ENCODE measurements around the gene BOD1. TPM values are rescaled to one million over a fixed set of nuclear protein-coding genes. Genes with fewer than 3 reads are reported as not detected.

Gene BOD1
- total RNA-seq, 1 donor from 2014 or later = 46.5 TPM

GRCh38 chr5:173623789-173624188 lies 7.3 kb upstream of the BOD1 start:
- DNase-seq (ENCODE audit: low spot score) (no peak), ATAC-seq (no peak)
- intact Hi-C loops (cut with DNase I) = no loop called here

- DNase-seq (ENCODE audit: low spot score) = no peak
- intact Hi-C loops (cut with DNase I) = no loop called here
- no peak for ATAC-seq
Observed at GRCh38 chr5:173623296-173623771, 6.9 kb upstream of the BOD1 start.

- ATAC-seq (no peak), DNase-seq (ENCODE audit: low spot score) (no peak)
- intact Hi-C loops (cut with DNase I) = no loop called here
Observed at GRCh38 chr5:173622183-173623047, 6.0 kb upstream of the BOD1 start.

GRCh38 chr5:173620784-173621183 lies 4.3 kb upstream of the BOD1 start:
- DNase-seq (ENCODE audit: low spot score) = no peak
- intact Hi-C loops (cut with DNase I) = no loop called here

GRCh38 chr5:173618927-173619519 lies 2.6 kb upstream of the BOD1 start:
- intact Hi-C loops (cut with DNase I) = loop anchor here (2.0 kb wide), 1 partner anchor 356 kb away; no protein-coding TSS in a partner anchor
- no peak for DNase-seq (ENCODE audit: low spot score)
- ATAC-seq = no peak

More at GRCh38 chr5:173620784-173621183, 4.3 kb upstream of the BOD1 start:
- ATAC-seq = no peak

- peak; percentile 62 for ATAC-seq
- intact Hi-C loops (cut with DNase I) = no loop called here
- DNase-seq (ENCODE audit: low spot score) = peak; percentile 69
Observed at GRCh38 chr5:173615884-173616576, 420 bp downstream of the BOD1 start.

- ATAC-seq (no peak), DNase-seq (ENCODE audit: low spot score) (no peak)
- intact Hi-C loops (cut with DNase I) = no loop called here
Observed at GRCh38 chr5:173614591-173614990, 1.9 kb downstream of the BOD1 start.

GRCh38 chr5:173613433-173614159 lies 2.9 kb downstream of the BOD1 start:
- no peak for DNase-seq (ENCODE audit: low spot score)
- no peak for ATAC-seq
- intact Hi-C loops (cut with DNase I) = no loop called here

- ATAC-seq = no peak
- no peak for DNase-seq (ENCODE audit: low spot score)
- intact Hi-C loops (cut with DNase I) = no loop called here
Observed at GRCh38 chr5:173612948-173613347, 3.5 kb downstream of the BOD1 start.

GRCh38 chr5:173611706-173612105 lies 4.7 kb downstream of the BOD1 start:
- DNase-seq (ENCODE audit: low spot score) (no peak), ATAC-seq (no peak)
- intact Hi-C loops (cut with DNase I) = no loop called here

- intact Hi-C loops (cut with DNase I) = no loop called here
- no peak for ATAC-seq
Observed at GRCh38 chr5:173604141-173604540, 12.3 kb downstream of the BOD1 start.

GRCh38 chr5:173602423-173602822 lies 14.0 kb downstream of the BOD1 start:
- intact Hi-C loops (cut with DNase I) = no loop called here
- peak; percentile 71 for ATAC-seq

More at GRCh38 chr5:173604141-173604540, 12.3 kb downstream of the BOD1 start:
- no peak for DNase-seq (ENCODE audit: low spot score)

GRCh38 chr5:173598686-173599085 lies 17.8 kb downstream of the BOD1 start:
- DNase-seq (ENCODE audit: low spot score) = peak; percentile 66

More at GRCh38 chr5:173602423-173602822, 14.0 kb downstream of the BOD1 start:
- DNase-seq (ENCODE audit: low spot score) = no peak

GRCh38 chr5:173597304-173597703 lies 19.1 kb downstream of the BOD1 start:
- no peak for ATAC-seq
- DNase-seq (ENCODE audit: low spot score) = no peak
- intact Hi-C loops (cut with DNase I) = no loop called here

More at GRCh38 chr5:173598686-173599085, 17.8 kb downstream of the BOD1 start:
- intact Hi-C loops (cut with DNase I) = no loop called here
- ATAC-seq = peak; percentile 79

GRCh38 chr5:173595841-173596240 lies 20.6 kb downstream of the BOD1 start:
- intact Hi-C loops (cut with DNase I) = no loop called here
- peak; percentile 74 for ATAC-seq
- no peak for DNase-seq (ENCODE audit: low spot score)

GRCh38 chr5:173594061-173594460 lies 22.4 kb downstream of the BOD1 start:
- ATAC-seq (no peak), DNase-seq (ENCODE audit: low spot score) (no peak)
- intact Hi-C loops (cut with DNase I) = no loop called here

GRCh38 chr5:173592050-173592669 lies 24.3 kb downstream of the BOD1 start:
- ATAC-seq (no peak), DNase-seq (ENCODE audit: low spot score) (no peak)
- intact Hi-C loops (cut with DNase I) = no loop called here

GRCh38 chr5:173591056-173591514 lies 25.4 kb downstream of the BOD1 start:
- peak; percentile 78 for ATAC-seq
- intact Hi-C loops (cut with DNase I) = no loop called here
- DNase-seq (ENCODE audit: low spot score) = no peak
